Aorta (tissue), 5 donors: ENCODE data around the gene RUVBL1. TPM values are rescaled to one million over a fixed set of nuclear protein-coding genes. Genes with fewer than 3 reads are reported as not detected.

Experiments
- ATAC-seq: fragments of 200-7000 bp; cut with Tn5 transposase; one replicate; pipeline ENCODE4 v1.9.1; 2022; ENCODE audit warnings: moderate library complexity; ENCODE audit not compliant: low FRiP score
- DNase-seq, 2 donors: peaks; one replicate each; pipeline ENCODE4 v3.0.0-alpha.2; 2020
- H3K27ac ChIP-seq, 2 donors: one replicate each; pipeline ENCODE4 v1.5.1; 2013; ENCODE audit warnings: low read length in 2 of 2, mild to moderate bottlenecking in 2 of 2, moderate library complexity in 2 of 2, control low read depth in 1 of 2, inconsistent platforms in 1 of 2, low read depth in 1 of 2
- H3K27me3 ChIP-seq, 2 donors: one replicate each; pipeline ENCODE4 v1.6.1; 2013; ENCODE audit warnings: control low read depth in 1 of 2, low read length in 1 of 2, mild to moderate bottlenecking in 1 of 2, moderate library complexity in 1 of 2; ENCODE audit not compliant: insufficient read depth in 2 of 2, control insufficient read depth in 1 of 2
- H3K36me3 ChIP-seq, 2 donors: one replicate each; pipeline ENCODE4 v1.6.1; 2013; ENCODE audit warnings: control low read depth in 1 of 2, low read length in 1 of 2, mild to moderate bottlenecking in 1 of 2; ENCODE audit not compliant: insufficient read depth in 2 of 2, control insufficient read depth in 1 of 2
- H3K4me1 ChIP-seq, 2 donors: one replicate each; pipeline ENCODE4 v1.6.1; 2013; ENCODE audit warnings: low read length in 2 of 2, control low read depth in 1 of 2, mild to moderate bottlenecking in 1 of 2, moderate library complexity in 1 of 2; ENCODE audit not compliant: insufficient read depth in 2 of 2, control insufficient read depth in 1 of 2
- H3K4me3 ChIP-seq, 2 donors: one replicate each; pipeline ENCODE4 v1.5.1; 2013; ENCODE audit warnings: low read length in 2 of 2, control low read depth in 1 of 2, mild to moderate bottlenecking in 1 of 2
- H3K9me3 ChIP-seq: one replicate; pipeline ENCODE4 v1.6.1; 2013; ENCODE audit warnings: mild to moderate bottlenecking, low read length; ENCODE audit not compliant: control insufficient read depth
- WGBS, 2 donors: extraction: QIAGEN DNeasy Blood & Tissue Kit; methylation state at CpG; one replicate each; pipeline ENCODE4 v1.1.7; 2013; 5-methylcytosine and 5-hydroxymethylcytosine counted together
- intact Hi-C, 2 donors: fragments of 100-400 bp; cut with DNase I; formaldehyde crosslinking; loops; one replicate each; pipeline versions ENCODE4 v1.14.2 to v1.15.0; 2022
- polyA plus RNA-seq, 2 donors: library from polyadenylated mRNA; stranded (reverse); fragments of 200-250 nt; gene quantifications; one replicate each; pipeline ENCODE4 v1.2.3, GENCODE V29; 2013
- total RNA-seq, 2 donors: library from RNA; stranded (reverse); fragmentation: NEBNext Ultra II Directional; extraction: Animal tissue kit (Norgen Biotek cat#: 25700); gene quantifications; one replicate each; pipeline ENCODE4 v1.2.1, GENCODE V29; 2021
- donor health status: healthy with polysubstance abuse.
- donor health status: Bipolar disorder and iron deficiency.
- donor health status: DM: no; HTN: no; CAD: no.
- donor health status: DM: no; HTN: no; CAD: no.
- donor health status: DM: yes; HTN: yes; CAD: no.

Gene RUVBL1
- total and polyA plus RNA-seq, 4 donors: 12.3 to 18.5 (median 16.5) TPM

DNA sequence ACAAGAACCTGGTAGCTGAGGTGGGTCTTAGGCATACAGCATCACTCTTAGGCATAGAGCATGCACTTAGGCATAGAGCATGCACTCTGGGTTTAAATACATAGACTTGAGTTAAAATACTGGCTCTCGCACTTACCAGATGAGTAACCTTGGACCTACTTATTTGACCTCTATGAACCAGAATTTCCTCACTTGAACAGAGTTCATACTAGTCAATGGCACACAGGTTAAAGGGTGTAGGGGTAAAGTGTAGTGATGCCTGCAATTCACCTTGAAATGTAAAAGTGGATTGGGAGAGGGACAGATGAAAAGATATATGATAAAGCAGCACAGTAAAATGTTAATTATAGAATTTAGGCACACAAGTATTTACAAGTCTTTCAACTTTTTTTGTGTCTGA lies 1.6 kb downstream of the RUVBL1 start:
- H3K9me3 ChIP-seq: no peaks in the 10 kb centered on the region
- DNase-seq (no peak), ATAC-seq (no peak)
- H3K4me3 ChIP-seq: no peak overlapping the region
- no peak overlapping the region for H3K27ac ChIP-seq
- no peaks in the 10 kb centered on the region for H3K27me3 ChIP-seq
- WGBS, 2 donors: 88 to 96% methylated on average over 1 of the region's 1 CpG
- H3K36me3 ChIP-seq: no peaks in the 10 kb centered on the region
- H3K4me1 ChIP-seq: no peaks in the 10 kb centered on the region
- intact Hi-C loops: loop anchor here in 1 of 2 donors (2.0 kb wide), 1 partner anchor 31 kb away; the partner anchor contains the start of gene EEFSEC

GRCh38 chr3:128113817-128114794 lies 9.5 kb downstream of the RUVBL1 start:
- Histone ChIP-seq H3K4me1 (no peaks in the 10 kb centered on the region), H3K36me3 (peaks cover 0 to 2% of the 10 kb centered on the region in 2 donors)
- no peak for ATAC-seq

GRCh38 chr3:128112357-128112968 lies 11.1 kb downstream of the RUVBL1 start:
- H3K9me3 ChIP-seq: no peaks in the 10 kb centered on the region
- DNase-seq: peak in 1 of 2 donors; percentile 58
- WGBS, 2 donors: 37 to 47% methylated on average over 7 of the region's 7 CpGs
- peak overlapping the region in 1 of 2 donors; percentile 32 for H3K27ac ChIP-seq
- intact Hi-C loops: no loop called here
- peaks cover 0 to 2% of the 10 kb centered on the region in 2 donors for H3K36me3 ChIP-seq
- H3K4me3 ChIP-seq: no peak overlapping the region
- no peaks in the 10 kb centered on the region for H3K27me3 ChIP-seq
- ATAC-seq: no peak
- H3K4me1 ChIP-seq: no peaks in the 10 kb centered on the region

More at GRCh38 chr3:128113817-128114794, 9.5 kb downstream of the RUVBL1 start:
- H3K4me3 ChIP-seq: no peak overlapping the region
- H3K27ac ChIP-seq: no peak overlapping the region
- H3K27me3 ChIP-seq: no peaks in the 10 kb centered on the region
- H3K9me3 ChIP-seq: no peaks in the 10 kb centered on the region
- no peak for DNase-seq
- WGBS, 2 donors: 93% methylated on average over 9 of the region's 9 CpGs
- intact Hi-C loops: no loop called here

DNA sequence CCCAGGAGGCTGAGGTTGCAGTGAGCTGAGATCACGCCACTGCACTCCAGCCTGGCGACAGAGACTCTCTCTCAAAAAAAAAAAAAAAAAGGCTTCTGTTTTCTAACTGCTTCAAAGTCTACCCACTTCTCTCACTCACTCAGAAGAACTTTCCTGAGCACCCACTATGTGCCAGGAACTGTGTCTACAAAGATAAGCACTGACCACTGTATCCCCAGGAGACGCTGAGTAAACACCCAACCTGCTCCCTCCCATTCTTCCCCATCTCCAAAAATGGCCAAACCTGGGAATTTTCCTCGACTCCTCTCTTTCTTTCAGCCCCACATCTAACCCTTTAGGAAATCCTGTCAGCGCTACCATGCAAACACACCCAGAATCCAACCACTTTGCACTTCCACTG lies 12.5 kb downstream of the RUVBL1 start:
- Histone ChIP-seq H3K27me3 (no peaks in the 10 kb centered on the region), H3K4me1 (no peaks in the 10 kb centered on the region), H3K27ac (no peak overlapping the region), H3K9me3 (no peaks in the 10 kb centered on the region), H3K36me3 (peaks cover 0 to 2% of the 10 kb centered on the region in 2 donors), H3K4me3 (no peak overlapping the region)
- intact Hi-C loops: no loop called here
- no peak for DNase-seq
- no peak for ATAC-seq
- 87 to 92% methylated on average over 5 of the region's 5 CpGs for WGBS, 2 donors

- Histone ChIP-seq H3K9me3 (no peaks in the 10 kb centered on the region), H3K27ac (no peak overlapping the region), H3K36me3 (no peaks in the 10 kb centered on the region), H3K27me3 (no peaks in the 10 kb centered on the region), H3K4me1 (no peaks in the 10 kb centered on the region), H3K4me3 (no peak overlapping the region)
- no peak for DNase-seq
- 86 to 90% methylated on average over 8 of the region's 8 CpGs for WGBS, 2 donors
- ATAC-seq: no peak
- intact Hi-C loops: loop anchor here in 1 of 2 donors (2.0 kb wide), 1 partner anchor 25 kb away; no protein-coding TSS in a partner anchor
Observed at GRCh38 chr3:128107834-128108233, 15.8 kb downstream of the RUVBL1 start.

GRCh38 chr3:128103136-128103676 lies 20.4 kb downstream of the RUVBL1 start:
- Histone ChIP-seq H3K27ac (no peak overlapping the region), H3K36me3 (peaks cover 0 to 4% of the 10 kb centered on the region in 2 donors), H3K27me3 (no peaks in the 10 kb centered on the region), H3K9me3 (no peaks in the 10 kb centered on the region), H3K4me1 (no peaks in the 10 kb centered on the region), H3K4me3 (no peak overlapping the region)
- WGBS, 2 donors: 93 to 94% methylated on average over 5 of the region's 5 CpGs
- no peak for ATAC-seq
- DNase-seq: no peak
- intact Hi-C loops: no loop called here

DNA sequence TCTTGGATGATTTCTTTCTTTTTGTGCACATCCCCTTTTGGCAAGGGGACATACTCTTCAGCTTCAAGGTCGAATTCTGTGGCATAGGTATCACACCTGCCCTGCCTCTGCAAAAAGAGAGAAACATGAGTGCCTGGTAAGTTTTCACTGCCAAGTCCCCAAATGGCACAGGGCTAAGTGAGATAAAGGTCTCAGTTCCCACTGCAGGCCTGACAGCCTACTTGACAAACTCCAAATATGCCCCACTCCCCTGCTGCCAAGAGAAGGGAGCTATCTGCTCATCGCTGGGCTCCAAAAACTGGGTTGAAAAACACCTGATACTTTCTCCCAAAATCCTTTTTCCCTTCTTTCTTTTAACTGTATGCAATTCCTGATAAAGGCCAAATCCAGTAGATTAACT lies 23.0 kb downstream of the RUVBL1 start:
- H3K9me3 ChIP-seq: no peaks in the 10 kb centered on the region
- DNase-seq (no peak), ATAC-seq (no peak)
- H3K27ac ChIP-seq: no peak overlapping the region
- 83 to 91% methylated on average over 2 of the region's 2 CpGs for WGBS, 2 donors
- H3K4me1 ChIP-seq: no peaks in the 10 kb centered on the region
- intact Hi-C loops: no loop called here
- H3K27me3 ChIP-seq: no peaks in the 10 kb centered on the region
- H3K4me3 ChIP-seq: no peak overlapping the region
- H3K36me3 ChIP-seq: peaks cover 0 to 7% of the 10 kb centered on the region in 2 donors

DNA sequence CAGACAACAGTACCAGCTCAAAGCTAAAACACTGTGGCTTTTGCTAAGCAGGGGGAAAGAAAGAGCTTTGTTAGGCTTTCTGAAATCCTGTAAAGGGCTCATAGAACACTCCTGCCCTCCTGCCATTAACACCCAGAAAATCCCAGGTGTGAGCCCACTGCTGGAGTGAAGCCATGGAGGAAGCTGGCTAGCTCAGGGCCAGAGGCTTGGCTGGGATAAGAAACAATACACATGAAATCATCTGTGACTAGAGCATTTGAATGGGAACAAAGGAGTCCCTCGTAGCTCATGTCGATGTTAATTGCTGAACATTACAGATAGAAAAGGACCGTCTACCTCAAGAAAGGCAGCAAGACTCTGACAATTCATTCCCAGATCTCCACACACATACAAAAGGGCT lies 23.5 kb downstream of the RUVBL1 start:
- Histone ChIP-seq H3K4me1 (no peaks in the 10 kb centered on the region), H3K27me3 (no peaks in the 10 kb centered on the region), H3K36me3 (peaks cover 0 to 7% of the 10 kb centered on the region in 2 donors), H3K27ac (no peak overlapping the region), H3K4me3 (no peak overlapping the region), H3K9me3 (no peaks in the 10 kb centered on the region)
- WGBS, 2 donors: 89 to 91% methylated on average over 3 of the region's 3 CpGs
- DNase-seq (no peak), ATAC-seq (no peak)
- intact Hi-C loops: no loop called here
